ENCODE measurements around the gene PDCD4. TPM values are rescaled to one million over a fixed set of nuclear protein-coding genes. Genes with fewer than 3 reads are reported as not detected.

PDCD4 gene
- total RNA-seq, 2 experiments from 2014 or later = 59.0 to 116 TPM

- intact Hi-C loops (cut with micrococcal nuclease; ENCODE audit: unreplicated experiment) = no loop called here
- DNase-seq (ENCODE audit: low spot score) = no peak
- peaks cover 64% of the 10 kb centered on the region for H3K36me3 ChIP-seq (ENCODE audit: insufficient read depth, low read length)
- no TSS peak for BruUV-seq (replicated peaks)
- H3K9me2 ChIP-seq (ENCODE audit: insufficient read depth, low read length) = no peaks in the 10 kb centered on the region
- peaks cover 36% of the 10 kb centered on the region for H3K4me1 ChIP-seq (ENCODE audit: insufficient read depth, low read length, poor library complexity, severe bottlenecking)
- peaks cover 100% of the 10 kb centered on the region for H3K79me2 ChIP-seq (ENCODE audit: insufficient read depth, low read depth, low read length)
- H3K4me2 ChIP-seq (ENCODE audit: low read length) = no peak overlapping the region
- H4K20me1 ChIP-seq (ENCODE audit: insufficient read depth, low read length) = peaks cover 60% of the 10 kb centered on the region
- TF ChIP-seq EZH2phosphoT487 (IDR thresholded peaks at IDR 0.05; ENCODE audit: borderline replicate concordance, low read depth, low read length) = no peak
- TF ChIP-seq CTCF (conservative IDR thresholded peaks at IDR 0.05; ENCODE audit: low read length) = no peak
- POLR2A ChIA-PET = interaction anchor here (1.0 kb wide), 1 partner anchor 28 kb away, joined by 5 read pairs; no protein-coding TSS in a partner anchor
- H3K4me3 ChIP-seq (ENCODE audit: low read depth, low read length, poor library complexity, severe bottlenecking) = no peak overlapping the region
- CTCF ChIA-PET (ENCODE audit: unreplicated experiment) = no interaction called here
- H2AFZ ChIP-seq (ENCODE audit: low read length) = no peak overlapping the region
- no peak overlapping the region for H3K27ac ChIP-seq (ENCODE audit: low read depth, low read length, poor library complexity, severe bottlenecking)
- H3K9me3 ChIP-seq (ENCODE audit: low read length) = peaks cover 8% of the 10 kb centered on the region; the same call in 1 of the 2 replicates
Observed at GRCh38 chr10:110932505-110933180, 60.9 kb downstream of the PDCD4 start.

GRCh38 chr10:110936757-110937156, 65.0 kb downstream of the PDCD4 start:
- Histone ChIP-seq H3K27ac (ENCODE audit: low read depth, low read length, poor library complexity, severe bottlenecking) (no peak overlapping the region), H3K36me3 (ENCODE audit: insufficient read depth, low read length) (peaks cover 80% of the 10 kb centered on the region), H3K79me2 (ENCODE audit: insufficient read depth, low read depth, low read length) (peaks cover 100% of the 10 kb centered on the region), H2AFZ (ENCODE audit: low read length) (no peak overlapping the region), H4K20me1 (ENCODE audit: insufficient read depth, low read length) (peaks cover 50% of the 10 kb centered on the region), H3K4me3 (ENCODE audit: low read depth, low read length, poor library complexity, severe bottlenecking) (no peak overlapping the region), H3K4me1 (ENCODE audit: insufficient read depth, low read length, poor library complexity, severe bottlenecking) (peaks cover 8% of the 10 kb centered on the region), H3K4me2 (ENCODE audit: low read length) (no peak overlapping the region), H3K9me3 (ENCODE audit: low read length) (peaks cover 11% of the 10 kb centered on the region; the same call in 1 of the 2 replicates), H3K9me2 (ENCODE audit: insufficient read depth, low read length) (no peaks in the 10 kb centered on the region)
- ChIA-PET POLR2A (interaction anchor here (0.7 to 2.5 kb wide), 4 partner anchors 8 to 11 kb away, joined by 4 to 13 read pairs (median 6); no protein-coding TSS in a partner anchor), CTCF (ENCODE audit: unreplicated experiment) (interaction anchor here (0.6 kb wide), 1 partner anchor 180 kb away, joined by 4 read pairs; no protein-coding TSS in a partner anchor)
- intact Hi-C loops (cut with micrococcal nuclease; ENCODE audit: unreplicated experiment) = no loop called here
- no peak for TF ChIP-seq CTCF (conservative IDR thresholded peaks at IDR 0.05; ENCODE audit: low read length)
- no peak for TF ChIP-seq EZH2phosphoT487 (IDR thresholded peaks at IDR 0.05; ENCODE audit: borderline replicate concordance, low read depth, low read length)
- BruUV-seq (replicated peaks) = no TSS peak
- DNase-seq (ENCODE audit: low spot score) = no peak

DNA sequence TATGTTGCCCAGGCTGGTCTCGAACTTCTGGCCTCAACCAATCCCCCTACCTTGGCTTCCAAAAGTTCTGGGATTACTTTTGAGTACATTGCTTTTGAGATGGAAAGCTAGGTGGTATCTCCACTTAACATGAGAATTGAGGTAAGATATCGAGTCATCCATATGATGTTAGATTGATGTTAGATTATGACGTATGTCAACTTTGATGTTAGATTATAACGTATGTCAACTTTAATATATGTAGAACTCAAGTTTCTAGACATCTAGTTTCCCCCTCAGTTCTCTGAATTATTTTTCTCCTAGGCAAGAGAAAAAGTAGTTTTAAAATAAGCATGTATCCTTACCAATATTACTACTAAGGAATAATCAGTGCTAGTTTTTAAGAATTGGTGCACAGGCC, 67.7 kb downstream of the PDCD4 start:
- intact Hi-C loops (cut with micrococcal nuclease; ENCODE audit: unreplicated experiment) = no loop called here
- BruUV-seq (replicated peaks) = no TSS peak
- Histone ChIP-seq H3K27ac (ENCODE audit: low read depth, low read length, poor library complexity, severe bottlenecking) (no peak overlapping the region), H3K9me3 (ENCODE audit: low read length) (peaks cover 11% of the 10 kb centered on the region; the same call in 1 of the 2 replicates), H3K4me2 (ENCODE audit: low read length) (no peak overlapping the region), H3K79me2 (ENCODE audit: insufficient read depth, low read depth, low read length) (peaks cover 100% of the 10 kb centered on the region), H3K36me3 (ENCODE audit: insufficient read depth, low read length) (peaks cover 97% of the 10 kb centered on the region), H2AFZ (ENCODE audit: low read length) (no peak overlapping the region), H3K4me3 (ENCODE audit: low read depth, low read length, poor library complexity, severe bottlenecking) (no peak overlapping the region), H3K4me1 (ENCODE audit: insufficient read depth, low read length, poor library complexity, severe bottlenecking) (peaks cover 4% of the 10 kb centered on the region), H3K9me2 (ENCODE audit: insufficient read depth, low read length) (no peaks in the 10 kb centered on the region), H4K20me1 (ENCODE audit: insufficient read depth, low read length) (peaks cover 42% of the 10 kb centered on the region)
- DNase-seq (ENCODE audit: low spot score) = no peak
- POLR2A ChIA-PET = interaction anchor here (0.5 to 1.7 kb wide), 3 partner anchors 10 to 41 kb away, joined by 3 to 4 read pairs (median 3); no protein-coding TSS in a partner anchor
- no peak for TF ChIP-seq CTCF (conservative IDR thresholded peaks at IDR 0.05; ENCODE audit: low read length)
- no peak for TF ChIP-seq EZH2phosphoT487 (IDR thresholded peaks at IDR 0.05; ENCODE audit: borderline replicate concordance, low read depth, low read length)
- CTCF ChIA-PET (ENCODE audit: unreplicated experiment) = no interaction called here
